Right atrium auricular region (tissue), 2 donors: ENCODE measurements around the gene WWOX. TPM values are rescaled to one million over a fixed set of nuclear protein-coding genes. Genes with fewer than 3 reads are reported as not detected.

Experiments
- DNase-seq: peaks from one replicate; pipeline ENCODE4 v3.0.0-alpha.2; 2019; ENCODE audit warnings: low spot score
- H3K27ac ChIP-seq, 2 donors: fragments of 200-600 bp; sonication (generic); 1 replicate in 1 of 2; 2 replicates in 1 of 2; pipeline ENCODE4 v1.5.1; 2016 to 2019
- H3K27me3 ChIP-seq, 2 donors: fragments of 200-600 bp; sonication (generic); one replicate each; pipeline versions ENCODE4 v1.5.1 to v1.6.0; 2017 to 2019
- H3K36me3 ChIP-seq: fragments of 200-600 bp; sonication (generic); one replicate; pipeline ENCODE4 v1.5.1; 2016
- H3K4me1 ChIP-seq, 2 donors: fragments of 200-600 bp; sonication (generic); one replicate each; pipeline versions ENCODE4 v1.5.1 to v1.6.0; 2017 to 2019
- H3K4me3 ChIP-seq, 2 donors: fragments of 200-600 bp; sonication (generic); 1 replicate in 1 of 2; 2 replicates in 1 of 2; pipeline ENCODE4 v1.5.1; 2017 to 2019; ENCODE audit warnings: mild to moderate bottlenecking in 1 of 2, moderate library complexity in 1 of 2
- H3K9me3 ChIP-seq, 2 donors: fragments of 200-600 bp; sonication (generic); one replicate each; pipeline ENCODE4 v1.5.1; 2019
- total RNA-seq, 2 donors: library from RNA; depleted of rRNA; stranded (reverse); fragments of >200 nt; gene quantifications; one replicate each; pipeline ENCODE4 v1.1.0, GENCODE V29; 2016
- TF ChIP-seq, protein P1 (sequence below), 2 donors: fragments of 200-600 bp; sonication (generic); IDR thresholded peaks; one replicate each; pipeline ENCODE4 v1.5.1; 2019; ENCODE audit warnings: antibody characterized with exemption in 2 of 2

The WWOX gene
- total RNA-seq, 2 donors from 2014 or later, result 14.8 to 20.8 TPM

DNA sequence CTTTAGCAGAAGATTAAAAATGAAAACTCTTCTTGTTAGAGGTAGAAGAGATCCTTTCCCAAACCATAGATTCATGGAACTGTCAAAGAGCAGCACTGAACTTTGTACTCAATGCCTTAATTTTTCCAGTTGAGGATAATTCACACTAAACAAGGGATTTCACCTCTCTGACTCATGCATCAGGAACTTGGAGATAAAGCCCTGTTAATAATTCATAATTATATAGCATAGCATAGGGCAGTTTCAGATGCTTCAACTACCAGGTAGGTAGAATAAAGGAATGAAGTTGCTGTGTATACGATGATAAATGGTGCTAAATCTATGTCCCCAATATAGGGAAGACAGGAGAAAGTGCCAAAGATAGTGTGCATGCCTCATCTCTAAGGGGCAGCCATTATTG lies 1050.7 kb downstream of the WWOX start:
- Histone ChIP-seq H3K36me3 (no peaks in the 10 kb centered on the region), H3K4me1 (no peaks in the 10 kb centered on the region), H3K27ac (no peak overlapping the region), H3K27me3 (no peaks in the 10 kb centered on the region), H3K9me3 (no peaks in the 10 kb centered on the region), H3K4me3 (no peak overlapping the region)
- TF ChIP-seq, protein P1, sequence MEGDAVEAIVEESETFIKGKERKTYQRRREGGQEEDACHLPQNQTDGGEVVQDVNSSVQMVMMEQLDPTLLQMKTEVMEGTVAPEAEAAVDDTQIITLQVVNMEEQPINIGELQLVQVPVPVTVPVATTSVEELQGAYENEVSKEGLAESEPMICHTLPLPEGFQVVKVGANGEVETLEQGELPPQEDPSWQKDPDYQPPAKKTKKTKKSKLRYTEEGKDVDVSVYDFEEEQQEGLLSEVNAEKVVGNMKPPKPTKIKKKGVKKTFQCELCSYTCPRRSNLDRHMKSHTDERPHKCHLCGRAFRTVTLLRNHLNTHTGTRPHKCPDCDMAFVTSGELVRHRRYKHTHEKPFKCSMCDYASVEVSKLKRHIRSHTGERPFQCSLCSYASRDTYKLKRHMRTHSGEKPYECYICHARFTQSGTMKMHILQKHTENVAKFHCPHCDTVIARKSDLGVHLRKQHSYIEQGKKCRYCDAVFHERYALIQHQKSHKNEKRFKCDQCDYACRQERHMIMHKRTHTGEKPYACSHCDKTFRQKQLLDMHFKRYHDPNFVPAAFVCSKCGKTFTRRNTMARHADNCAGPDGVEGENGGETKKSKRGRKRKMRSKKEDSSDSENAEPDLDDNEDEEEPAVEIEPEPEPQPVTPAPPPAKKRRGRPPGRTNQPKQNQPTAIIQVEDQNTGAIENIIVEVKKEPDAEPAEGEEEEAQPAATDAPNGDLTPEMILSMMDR (IDR thresholded peaks at IDR 0.05), result no peak
- DNase-seq, result no peak

DNA sequence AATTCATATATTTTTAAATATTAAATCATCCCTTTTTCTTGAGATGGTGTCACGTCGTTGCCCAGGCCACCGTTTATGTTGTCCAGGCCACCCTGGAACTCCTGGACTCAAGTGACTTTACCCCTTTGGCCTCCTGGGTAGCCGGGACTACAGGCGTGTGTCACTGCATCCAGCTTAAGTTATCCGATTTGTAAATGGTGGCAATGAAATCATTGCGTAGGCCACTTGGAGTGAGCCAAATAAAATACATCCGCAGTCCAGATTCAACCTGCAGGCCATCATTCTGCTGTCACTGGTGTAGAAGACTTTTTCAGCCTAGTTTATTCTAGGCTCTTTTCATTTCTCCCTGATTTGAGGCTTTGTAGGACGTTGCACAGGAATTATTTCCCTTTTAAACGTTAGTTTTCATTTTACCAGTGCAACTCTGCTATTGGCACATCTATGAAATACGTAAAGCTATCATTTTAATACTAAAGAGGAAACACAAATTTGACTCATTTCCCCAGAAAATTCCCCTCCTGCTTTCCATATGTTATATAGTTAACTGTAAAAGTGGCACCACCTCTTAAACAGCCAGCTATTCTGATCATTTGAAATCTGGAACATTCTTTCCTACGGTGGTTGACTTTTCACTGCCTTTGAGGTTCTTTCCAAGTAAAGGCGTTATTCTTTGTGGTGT lies 1051.3 kb downstream of the WWOX start:
- no peaks in the 10 kb centered on the region for H3K9me3 ChIP-seq
- no peak overlapping the region for H3K27ac ChIP-seq
- TF ChIP-seq, protein P1 (IDR thresholded peaks at IDR 0.05), result no peak
- DNase-seq, result no peak
- H3K4me1 ChIP-seq, result no peaks in the 10 kb centered on the region
- no peaks in the 10 kb centered on the region for H3K27me3 ChIP-seq
- no peaks in the 10 kb centered on the region for H3K36me3 ChIP-seq
- H3K4me3 ChIP-seq, result no peak overlapping the region

DNA sequence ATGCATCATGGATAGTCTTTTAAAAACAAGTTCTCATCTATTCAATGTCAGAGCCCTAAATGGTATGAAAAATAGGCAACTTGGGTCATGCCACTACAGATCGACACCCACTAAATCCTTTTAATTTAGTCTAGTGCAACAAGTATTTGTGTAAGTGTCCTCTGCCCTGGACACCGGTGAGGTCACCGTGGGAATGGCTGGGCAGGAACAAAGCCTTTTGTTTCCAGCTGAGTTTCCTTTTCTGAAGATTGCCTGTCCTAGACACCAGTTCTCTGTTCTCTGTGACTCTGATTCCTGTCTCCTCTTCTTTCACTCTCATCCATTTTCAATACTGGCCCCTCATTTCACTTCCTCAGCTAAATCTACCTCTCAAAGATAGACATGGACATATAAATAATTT lies 1054.6 kb downstream of the WWOX start:
- no peaks in the 10 kb centered on the region for H3K36me3 ChIP-seq
- H3K4me1 ChIP-seq, result no peaks in the 10 kb centered on the region
- H3K27me3 ChIP-seq, result no peaks in the 10 kb centered on the region
- H3K9me3 ChIP-seq, result no peaks in the 10 kb centered on the region
- DNase-seq, result no peak
- TF ChIP-seq, protein P1 (IDR thresholded peaks at IDR 0.05), result no peak
- H3K27ac ChIP-seq, result no peak overlapping the region
- no peak overlapping the region for H3K4me3 ChIP-seq

DNA sequence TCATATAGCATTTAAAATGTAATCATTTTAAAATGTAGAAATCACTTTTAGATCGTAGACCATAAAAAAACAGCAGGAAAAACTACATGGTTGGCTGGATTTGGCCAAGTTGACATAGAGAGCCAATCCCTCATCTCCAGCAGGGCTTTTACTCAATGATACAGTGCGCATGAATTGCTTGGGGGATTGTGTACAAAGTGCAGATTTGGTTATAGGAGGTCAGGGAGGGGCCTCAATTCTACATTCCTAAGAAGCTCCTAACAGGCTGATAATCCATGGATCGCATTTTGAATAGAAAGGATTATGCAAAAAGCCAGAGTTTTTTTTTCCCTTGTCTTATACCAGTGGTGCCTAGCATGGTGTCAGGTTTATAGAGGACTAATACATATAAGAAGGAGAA lies 1056.0 kb downstream of the WWOX start:
- no peak for DNase-seq
- H3K4me3 ChIP-seq, result no peak overlapping the region
- no peaks in the 10 kb centered on the region for H3K4me1 ChIP-seq
- H3K36me3 ChIP-seq, result no peaks in the 10 kb centered on the region
- no peak overlapping the region for H3K27ac ChIP-seq
- no peaks in the 10 kb centered on the region for H3K27me3 ChIP-seq
- TF ChIP-seq, protein P1 (IDR thresholded peaks at IDR 0.05), result no peak
- no peaks in the 10 kb centered on the region for H3K9me3 ChIP-seq

DNA sequence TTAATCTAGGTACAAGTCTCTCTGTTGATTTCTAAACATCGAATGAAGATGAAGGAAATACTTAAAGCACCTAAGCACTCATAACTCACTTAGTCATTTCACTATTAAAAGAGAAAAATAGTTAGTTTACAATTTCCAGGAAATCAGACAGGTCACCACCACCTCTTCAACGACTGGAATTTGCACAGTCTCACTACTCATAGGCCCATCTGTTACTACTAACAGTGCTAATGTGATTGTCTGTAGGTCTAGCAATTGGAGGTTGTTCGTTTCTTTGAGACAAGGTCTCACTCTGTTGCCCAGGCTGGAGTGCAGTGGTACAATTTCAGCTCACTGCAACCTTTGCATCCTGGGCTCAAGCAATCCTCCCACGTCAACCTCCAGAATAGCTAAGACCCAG lies 1056.5 kb downstream of the WWOX start:
- DNase-seq, result no peak
- Histone ChIP-seq H3K27me3 (no peaks in the 10 kb centered on the region), H3K27ac (no peak overlapping the region), H3K9me3 (no peaks in the 10 kb centered on the region), H3K36me3 (no peaks in the 10 kb centered on the region), H3K4me1 (no peaks in the 10 kb centered on the region), H3K4me3 (no peak overlapping the region)
- TF ChIP-seq, protein P1 (IDR thresholded peaks at IDR 0.05), result no peak

DNA sequence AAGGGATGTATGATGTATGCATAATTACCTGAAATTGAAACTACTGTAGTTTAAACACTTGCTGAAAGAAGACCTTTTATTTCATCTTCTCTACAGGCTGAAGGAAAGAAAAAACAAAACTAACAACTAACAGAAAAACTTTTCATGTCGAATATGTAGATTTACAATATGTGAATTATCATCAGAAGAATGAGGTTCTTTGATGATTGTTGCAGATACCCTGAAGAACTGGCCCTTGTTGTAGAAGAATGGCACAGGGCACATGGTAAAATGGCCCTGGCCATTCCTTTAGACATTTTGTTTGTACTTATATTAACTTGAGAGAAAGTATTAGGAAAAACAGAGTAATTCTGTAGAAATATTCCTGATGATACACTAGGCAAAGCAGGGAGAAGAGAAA lies 1057.3 kb downstream of the WWOX start:
- Histone ChIP-seq H3K27ac (no peak overlapping the region), H3K27me3 (no peaks in the 10 kb centered on the region), H3K4me3 (no peak overlapping the region), H3K36me3 (no peaks in the 10 kb centered on the region), H3K9me3 (no peaks in the 10 kb centered on the region), H3K4me1 (no peaks in the 10 kb centered on the region)
- TF ChIP-seq, protein P1 (IDR thresholded peaks at IDR 0.05), result no peak
- no peak for DNase-seq
